Stimulated activated memory B cell treated with anti-CD40 and anti-IgM and Interleukin-4, amounts not matched to agents 10 μg/mL and 1 μg/mL and 100 μg/mL, for 72 hours (primary cell): ENCODE measurements around the gene TRIM29.

ENCODE experiments used
- ATAC-seq: fragments of 150-1000 bp; cut with Tn5 transposase; 2 replicates; pipeline ENCODE4 v1.10.0; 2021
- H3K27ac Mint-ChIP-seq: one replicate; pipeline ENCODE4 v1.8.0; 2022; ENCODE audit warnings: mild to moderate bottlenecking, mixed read lengths
- H3K27me3 Mint-ChIP-seq: one replicate; pipeline ENCODE4 v1.8.0; 2022; ENCODE audit warnings: mixed read lengths
- H3K36me3 Mint-ChIP-seq: one replicate; pipeline ENCODE4 v1.8.0; 2022; ENCODE audit warnings: mixed read lengths
- H3K4me1 Mint-ChIP-seq: one replicate; pipeline ENCODE4 v1.8.0; 2022; ENCODE audit warnings: mixed read lengths
- H3K4me3 Mint-ChIP-seq: one replicate; pipeline ENCODE4 v1.8.0; 2022; ENCODE audit warnings: mild to moderate bottlenecking, moderate library complexity, mixed read lengths
- H3K9me3 Mint-ChIP-seq: one replicate; pipeline ENCODE4 v1.8.0; 2022; ENCODE audit warnings: mixed read lengths

TRIM29 gene

GRCh38 chr11:120086651-120087050, 51.3 kb downstream of the TRIM29 start:
- peaks cover 14% of the 10 kb centered on the region for H3K36me3 Mint-ChIP-seq
- H3K27ac Mint-ChIP-seq, result no peak overlapping the region
- peaks cover 11% of the 10 kb centered on the region for H3K9me3 Mint-ChIP-seq
- no peaks in the 10 kb centered on the region for H3K4me1 Mint-ChIP-seq
- no peak for ATAC-seq
- H3K27me3 Mint-ChIP-seq, result peaks cover 15% of the 10 kb centered on the region
- H3K4me3 Mint-ChIP-seq, result no peak overlapping the region

GRCh38 chr11:120079750-120080610, 57.9 kb downstream of the TRIM29 start:
- Mint-ChIP-seq H3K36me3 (peaks cover 15% of the 10 kb centered on the region), H3K4me1 (no peaks in the 10 kb centered on the region), H3K27ac (no peak overlapping the region), H3K27me3 (peaks cover 29% of the 10 kb centered on the region), H3K4me3 (no peak overlapping the region), H3K9me3 (peaks cover 14% of the 10 kb centered on the region)
- ATAC-seq, result peak; percentile 43

- no peak for ATAC-seq
- Mint-ChIP-seq H3K36me3 (peaks cover 10% of the 10 kb centered on the region), H3K4me1 (no peaks in the 10 kb centered on the region), H3K27me3 (peaks cover 29% of the 10 kb centered on the region), H3K9me3 (peaks cover 10% of the 10 kb centered on the region), H3K4me3 (no peak overlapping the region), H3K27ac (no peak overlapping the region)
Measured at GRCh38 chr11:120078397-120078796, 59.5 kb downstream of the TRIM29 start.

GRCh38 chr11:120074076-120074475, 63.8 kb downstream of the TRIM29 start:
- ATAC-seq, result no peak
- Mint-ChIP-seq H3K9me3 (no peaks in the 10 kb centered on the region), H3K27ac (no peak overlapping the region), H3K4me1 (no peaks in the 10 kb centered on the region), H3K27me3 (peaks cover under 1% of the 10 kb centered on the region), H3K36me3 (no peaks in the 10 kb centered on the region), H3K4me3 (no peak overlapping the region)

- Mint-ChIP-seq H3K9me3 (no peaks in the 10 kb centered on the region), H3K27me3 (peaks cover 6% of the 10 kb centered on the region), H3K27ac (no peak overlapping the region), H3K4me3 (no peak overlapping the region), H3K4me1 (no peaks in the 10 kb centered on the region), H3K36me3 (no peaks in the 10 kb centered on the region)
- ATAC-seq, result no peak
Measured at GRCh38 chr11:120073196-120073595, 64.7 kb downstream of the TRIM29 start.

GRCh38 chr11:120068114-120068573, 69.8 kb downstream of the TRIM29 start:
- Mint-ChIP-seq H3K9me3 (no peaks in the 10 kb centered on the region), H3K27ac (no peak overlapping the region), H3K27me3 (peaks cover 21% of the 10 kb centered on the region), H3K36me3 (no peaks in the 10 kb centered on the region), H3K4me1 (no peaks in the 10 kb centered on the region), H3K4me3 (no peak overlapping the region)
- ATAC-seq, result no peak

GRCh38 chr11:120067438-120068113, 70.3 kb downstream of the TRIM29 start:
- H3K4me3 Mint-ChIP-seq, result no peak overlapping the region
- ATAC-seq, result no peak
- H3K4me1 Mint-ChIP-seq, result no peaks in the 10 kb centered on the region
- no peaks in the 10 kb centered on the region for H3K9me3 Mint-ChIP-seq
- no peak overlapping the region for H3K27ac Mint-ChIP-seq
- peaks cover 21% of the 10 kb centered on the region for H3K27me3 Mint-ChIP-seq
- H3K36me3 Mint-ChIP-seq, result no peaks in the 10 kb centered on the region

GRCh38 chr11:120066738-120067437, 71.0 kb downstream of the TRIM29 start:
- Mint-ChIP-seq H3K4me1 (no peaks in the 10 kb centered on the region), H3K27ac (no peak overlapping the region), H3K36me3 (no peaks in the 10 kb centered on the region), H3K9me3 (no peaks in the 10 kb centered on the region), H3K4me3 (no peak overlapping the region), H3K27me3 (peaks cover 26% of the 10 kb centered on the region)
- ATAC-seq, result no peak

GRCh38 chr11:120065876-120066275, 72.0 kb downstream of the TRIM29 start:
- Mint-ChIP-seq H3K9me3 (no peaks in the 10 kb centered on the region), H3K4me1 (no peaks in the 10 kb centered on the region), H3K36me3 (no peaks in the 10 kb centered on the region), H3K27me3 (peaks cover 35% of the 10 kb centered on the region), H3K27ac (no peak overlapping the region), H3K4me3 (no peak overlapping the region)
- ATAC-seq, result no peak

GRCh38 chr11:120065176-120065575, 72.7 kb downstream of the TRIM29 start:
- H3K4me3 Mint-ChIP-seq, result no peak overlapping the region
- peaks cover 35% of the 10 kb centered on the region for H3K27me3 Mint-ChIP-seq
- no peaks in the 10 kb centered on the region for H3K9me3 Mint-ChIP-seq
- no peaks in the 10 kb centered on the region for H3K4me1 Mint-ChIP-seq
- H3K27ac Mint-ChIP-seq, result no peak overlapping the region
- no peak for ATAC-seq
- no peaks in the 10 kb centered on the region for H3K36me3 Mint-ChIP-seq

- Mint-ChIP-seq H3K4me1 (no peaks in the 10 kb centered on the region), H3K36me3 (no peaks in the 10 kb centered on the region), H3K4me3 (no peak overlapping the region), H3K27ac (no peak overlapping the region), H3K27me3 (peaks cover 35% of the 10 kb centered on the region), H3K9me3 (no peaks in the 10 kb centered on the region)
- no peak for ATAC-seq
Measured at GRCh38 chr11:120064341-120064740, 73.6 kb downstream of the TRIM29 start.

GRCh38 chr11:120063686-120064340, 74.1 kb downstream of the TRIM29 start:
- ATAC-seq, result no peak
- H3K4me3 Mint-ChIP-seq, result no peak overlapping the region
- H3K4me1 Mint-ChIP-seq, result no peaks in the 10 kb centered on the region
- H3K36me3 Mint-ChIP-seq, result no peaks in the 10 kb centered on the region
- H3K9me3 Mint-ChIP-seq, result no peaks in the 10 kb centered on the region
- H3K27ac Mint-ChIP-seq, result no peak overlapping the region
- peaks cover 35% of the 10 kb centered on the region for H3K27me3 Mint-ChIP-seq

- ATAC-seq, result no peak
- Mint-ChIP-seq H3K4me3 (no peak overlapping the region), H3K27me3 (peaks cover 22% of the 10 kb centered on the region), H3K36me3 (no peaks in the 10 kb centered on the region), H3K9me3 (no peaks in the 10 kb centered on the region), H3K4me1 (no peaks in the 10 kb centered on the region), H3K27ac (no peak overlapping the region)
Measured at GRCh38 chr11:120062561-120062930, 75.4 kb downstream of the TRIM29 start.

GRCh38 chr11:120061761-120062560, 76.0 kb downstream of the TRIM29 start:
- H3K27ac Mint-ChIP-seq, result no peak overlapping the region
- H3K4me3 Mint-ChIP-seq, result no peak overlapping the region
- no peaks in the 10 kb centered on the region for H3K9me3 Mint-ChIP-seq
- H3K36me3 Mint-ChIP-seq, result no peaks in the 10 kb centered on the region
- peaks cover 16% of the 10 kb centered on the region for H3K27me3 Mint-ChIP-seq
- no peaks in the 10 kb centered on the region for H3K4me1 Mint-ChIP-seq
- no peak for ATAC-seq
